HepG2 (cell line): ENCODE data around the gene SF3A2. TPM values are rescaled to one million over a fixed set of nuclear protein-coding genes. Genes with fewer than 3 reads are reported as not detected.

Source experiments
- GFI1 ChIP-seq: sonication (generic); formaldehyde crosslinking; IDR thresholded peaks from 2 replicates; pipeline ENCODE4 v1.5.0; 2020; ENCODE audit warnings: missing genetic modification reagents, mild to moderate bottlenecking, borderline replicate concordance
- GMEB1 ChIP-seq: sonication (generic); formaldehyde crosslinking; IDR thresholded peaks from 2 replicates; pipeline ENCODE4 v1.5.1; 2020; ENCODE audit warnings: missing genetic modification reagents, mild to moderate bottlenecking, borderline replicate concordance
- KMT2A ChIP-seq: sonication (generic); formaldehyde crosslinking; IDR thresholded peaks from 2 replicates; pipeline ENCODE4 v1.4.0; 2020; ENCODE audit warnings: missing genetic modification reagents
- MED13 ChIP-seq: sonication (generic); formaldehyde crosslinking; IDR thresholded peaks from 2 replicates; pipeline ENCODE4 v1.5.0; 2020; ENCODE audit warnings: missing genetic modification reagents
- NFKBIZ ChIP-seq: IDR thresholded peaks from 2 replicates; pipeline ENCODE4 v1.6.1; 2018; ENCODE audit warnings: missing genetic modification reagents, missing compliant biosample characterization
- RAD51 ChIP-seq: fragments of 450-650 bp; IDR thresholded peaks from 2 replicates; pipeline ENCODE4 v1.6.1; 2016; ENCODE audit warnings: borderline replicate concordance
- RXRB ChIP-seq: IDR thresholded peaks from 2 replicates; pipeline ENCODE4 v1.6.1; 2016; ENCODE audit warnings: borderline replicate concordance, missing genetic modification reagents, missing compliant biosample characterization
- SAFB2 ChIP-seq: sonication (generic); formaldehyde crosslinking; IDR thresholded peaks from 2 replicates; pipeline ENCODE4 v1.5.1; 2020; ENCODE audit warnings: missing genetic modification reagents, low read depth, mild to moderate bottlenecking, borderline replicate concordance
- SNAI1 ChIP-seq: sonication (generic); formaldehyde crosslinking; IDR thresholded peaks from 2 replicates; pipeline ENCODE4 v1.5.0; 2020; ENCODE audit warnings: mild to moderate bottlenecking, missing genetic modification reagents, borderline replicate concordance
- ZKSCAN5 ChIP-seq: sonication (generic); formaldehyde crosslinking; IDR thresholded peaks from 2 replicates; pipeline ENCODE4 v1.5.1; 2020; ENCODE audit warnings: mild to moderate bottlenecking, missing genetic modification reagents
- ZNF510 ChIP-seq: sonication (generic); formaldehyde crosslinking; IDR thresholded peaks from 2 replicates; pipeline ENCODE4 v1.4.0; 2020; ENCODE audit warnings: low read depth, mild to moderate bottlenecking, missing genetic modification reagents
- ZNF687 ChIP-seq: sonication (generic); formaldehyde crosslinking; IDR thresholded peaks from 2 replicates; pipeline ENCODE4 v1.5.1; 2020; ENCODE audit warnings: mild to moderate bottlenecking, missing genetic modification reagents, moderate library complexity
- ZNF784 ChIP-seq: sonication (generic); formaldehyde crosslinking; IDR thresholded peaks from 2 replicates; pipeline ENCODE4 v1.5.1; 2020; ENCODE audit warnings: missing genetic modification reagents, mild to moderate bottlenecking, borderline replicate concordance
- ZSCAN20 ChIP-seq: sonication (generic); formaldehyde crosslinking; IDR thresholded peaks from 2 replicates; pipeline ENCODE4 v1.4.0; 2020; ENCODE audit warnings: missing genetic modification reagents, mild to moderate bottlenecking, borderline replicate concordance
- ZSCAN5A ChIP-seq: sonication (generic); formaldehyde crosslinking; IDR thresholded peaks from 2 replicates; pipeline ENCODE4 v1.8.0; 2022; ENCODE audit warnings: mild to moderate bottlenecking, missing genetic modification reagents, borderline replicate concordance
- polyA plus RNA-seq, 8 experiments: library from polyadenylated mRNA; depleted of rRNA in 3 of 8; stranded (reverse) in 7 of 8; unstranded in 1 of 8; fragments of >200 nt; fragmentation: Illumina TruSeq in 4 of 8; extraction: Trizol in 4 of 8; gene quantifications; 2 replicates each; pipeline versions ENCODE4 v1.2.1 to v1.2.3, GENCODE V29; 2011 to 2016; ENCODE audit warnings: low read depth in 4 of 8, missing spikeins in 1 of 8, mixed read lengths in 1 of 8; ENCODE audit not compliant: insufficient read depth in 1 of 8
- total RNA-seq, 5 experiments: library from RNA; depleted of rRNA; stranded (reverse); fragments of >200 nt; fragmentation: Illumina TruSeq; extraction: Trizol; gene quantifications; 2 replicates each; pipeline ENCODE4 v1.2.3, GENCODE V29; 2016; ENCODE audit warnings: low read depth in 1 of 5

The SF3A2 gene
- total and polyA plus RNA-seq, 2 of the 13 experiments (the other 11 are each of a cell fraction or from before 2014, with no cell fraction given), result 8.6 to 8.8 TPM

GRCh38 chr19:2212861-2213711 is 23.5 kb upstream of the SF3A2 start (continued):
- TF ChIP-seq ZNF687 (CRISPR knock-in tag) (peak; percentile 99), ZKSCAN5 (CRISPR knock-in tag) (no peak), GMEB1 (CRISPR knock-in tag) (no peak), ZNF510 (CRISPR knock-in tag) (0 out of 2 replicates have a peak, but pooled peaks have one; percentile 77), MED13 (CRISPR knock-in tag) (no peak), SNAI1 (no peak), ZNF784 (CRISPR knock-in tag) (no peak; the same call in 1 of the 2 replicates), GFI1 (CRISPR knock-in tag) (peak; percentile 76), ZSCAN20 (CRISPR knock-in tag) (peak; percentile 95), KMT2A (peak; percentile 71; the same call in 1 of the 2 replicates), RAD51 (no peak), NFKBIZ (0 out of 2 replicates have a peak, but pooled peaks have one; percentile 47), SAFB2 (CRISPR knock-in tag) (peak; percentile 45), ZSCAN5A (CRISPR knock-in tag) (peak; percentile 66; the same call in 1 of the 2 replicates), RXRB (CRISPR knock-in tag) (peak; percentile 75; the same call in 1 of the 2 replicates)
